IPS-20b (cell line): Measurements from ENCODE around the gene FETUB.
"Not testable (repeated sequence)": the region's sequence is repeated elsewhere in the genome, so short reads cannot be mapped to it uniquely, and the experiment has no call there.

Experiments
- H3K27ac ChIP-seq: one replicate; pipeline ENCODE4 v1.5.1; 2013; ENCODE audit warnings: low read length
- H3K27me3 ChIP-seq: 2 replicates; pipeline ENCODE4 v1.6.1; 2013; ENCODE audit warnings: mild to moderate bottlenecking, low read length, inconsistent platforms; ENCODE audit not compliant: insufficient read depth
- H3K36me3 ChIP-seq: 2 replicates; pipeline ENCODE4 v1.6.1; 2013; ENCODE audit warnings: low read depth, mild to moderate bottlenecking, inconsistent platforms, low read length, moderate library complexity; ENCODE audit not compliant: insufficient read depth
- H3K4me1 ChIP-seq: 2 replicates; pipeline ENCODE4 v1.6.1; 2013; ENCODE audit warnings: mild to moderate bottlenecking, control low read depth, inconsistent platforms, low read length, moderate library complexity; ENCODE audit not compliant: insufficient read depth
- H3K4me3 ChIP-seq: 2 replicates; pipeline ENCODE4 v1.5.1; 2013; ENCODE audit warnings: mild to moderate bottlenecking, low read length, inconsistent platforms
- H3K9ac ChIP-seq: 2 replicates; pipeline ENCODE4 v1.6.1; 2013; ENCODE audit warnings: low read depth, mild to moderate bottlenecking, inconsistent platforms, low read length, moderate library complexity
- H3K9me3 ChIP-seq: 2 replicates; pipeline ENCODE4 v1.6.1; 2013; ENCODE audit warnings: mild to moderate bottlenecking, low read depth, low read length, inconsistent platforms; ENCODE audit not compliant: insufficient read depth

FETUB gene

DNA sequence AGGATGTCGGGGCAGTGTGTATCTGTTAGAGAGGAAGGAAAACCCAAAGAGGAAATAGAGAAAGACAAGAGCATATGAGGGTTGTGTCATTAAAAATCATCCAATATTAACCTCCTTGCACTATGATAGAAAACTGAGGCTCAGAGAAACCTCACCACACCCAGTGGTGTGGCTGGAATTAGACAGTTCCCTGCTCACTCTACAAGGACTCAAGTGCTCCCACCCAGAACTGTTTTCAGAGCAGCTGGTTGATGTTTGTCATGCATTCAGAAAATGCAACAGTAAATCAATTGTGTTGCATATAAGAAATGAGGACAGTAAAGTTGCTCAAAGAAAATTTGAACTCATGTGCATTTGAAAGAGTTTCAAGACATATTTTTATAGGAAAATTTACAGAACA is 50.1 kb downstream of the FETUB start:
- not testable (repeated sequence) for H3K9ac ChIP-seq, H3K27me3 ChIP-seq, H3K9me3 ChIP-seq, H3K4me3 ChIP-seq, H3K27ac ChIP-seq, H3K36me3 ChIP-seq, H3K4me1 ChIP-seq

DNA sequence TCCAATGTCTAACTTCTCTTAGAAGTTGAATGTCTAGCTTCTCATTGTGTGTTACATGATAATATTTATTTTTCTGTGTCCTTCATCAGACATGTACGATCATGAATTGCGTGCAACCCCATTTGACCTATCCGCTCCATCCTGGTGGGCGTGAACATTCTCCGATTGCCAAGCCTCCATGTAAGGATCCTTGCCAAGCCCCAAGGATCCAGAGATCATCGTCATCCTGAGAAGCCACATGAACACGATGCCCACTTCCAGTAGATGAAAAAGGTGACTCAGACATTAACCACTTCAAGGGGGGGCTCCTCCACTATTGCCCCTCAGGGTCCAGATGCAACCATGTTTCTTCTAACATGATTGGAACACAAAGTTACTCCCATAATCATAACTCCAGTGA is 51.5 kb downstream of the FETUB start:
- Histone ChIP-seq H3K4me3 (no peak overlapping the region), H3K27ac (no peak overlapping the region), H3K36me3 (no peaks in the 10 kb centered on the region), H3K4me1 (peaks cover 4% of the 10 kb centered on the region; the same call in 1 of the 2 replicates), H3K9ac (no peak overlapping the region), H3K27me3 (no peaks in the 10 kb centered on the region), H3K9me3 (no peaks in the 10 kb centered on the region)

DNA sequence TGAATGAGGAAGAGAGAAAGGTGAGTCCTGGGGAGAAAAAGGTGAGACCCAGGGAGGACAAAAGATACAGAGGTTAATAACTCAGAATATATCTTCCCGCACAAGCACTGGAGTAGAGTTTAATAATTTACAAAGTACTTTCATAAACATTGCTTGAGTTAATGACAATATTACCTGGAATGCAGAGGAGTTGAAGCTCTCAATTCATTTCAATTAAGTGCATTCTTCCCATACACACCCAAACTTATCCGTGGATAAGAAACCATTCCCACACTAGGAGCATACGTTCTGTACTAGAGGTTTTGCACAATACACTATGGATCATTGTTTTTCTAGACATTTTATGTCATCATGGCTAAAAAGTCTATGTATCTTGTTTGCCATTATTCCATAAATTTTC is 53.6 kb downstream of the FETUB start:
- no peak overlapping the region for H3K9ac ChIP-seq

DNA sequence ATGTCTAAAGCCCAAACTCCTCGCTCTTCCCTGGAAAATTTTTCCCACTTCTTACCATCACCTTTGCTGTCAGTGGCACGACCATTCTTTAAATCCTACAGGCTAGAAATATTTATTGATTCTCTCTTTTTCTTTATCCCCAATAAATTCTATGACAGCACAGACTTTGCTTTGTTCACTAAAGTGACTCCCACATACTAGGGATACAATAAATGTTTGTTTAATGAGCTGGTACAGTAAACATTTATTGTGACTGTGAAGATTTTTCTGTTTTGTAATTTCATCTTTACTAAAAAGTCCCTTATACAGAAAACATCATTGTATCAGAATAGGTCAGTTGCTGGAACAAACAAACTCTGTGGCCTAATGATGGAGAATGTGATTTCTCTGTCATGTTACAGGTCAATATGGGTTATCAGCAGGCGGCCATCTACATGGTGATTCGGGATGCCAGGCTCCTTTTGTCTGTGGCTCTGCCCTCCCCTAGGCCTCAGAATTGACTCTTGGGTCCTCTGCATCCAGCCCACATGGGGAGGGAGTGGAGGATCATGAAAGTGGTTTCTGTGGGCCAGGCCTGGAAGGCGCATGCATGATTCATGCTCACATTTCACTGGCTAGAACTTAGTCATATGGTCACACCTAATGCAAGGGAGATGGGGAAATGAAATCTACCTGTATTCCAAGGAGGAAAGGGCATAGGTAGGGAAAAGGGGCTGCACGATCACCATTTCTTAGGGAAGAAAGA is 54.3 kb downstream of the FETUB start:
- Histone ChIP-seq H3K27ac (no peak overlapping the region), H3K27me3 (no peaks in the 10 kb centered on the region), H3K4me1 (peaks cover 4% of the 10 kb centered on the region; the same call in 1 of the 2 replicates), H3K36me3 (no peaks in the 10 kb centered on the region), H3K4me3 (no peak overlapping the region), H3K9me3 (no peaks in the 10 kb centered on the region), H3K9ac (no peak overlapping the region)

More for the DNA sequence above, 53.6 kb downstream of the FETUB start:
- no peaks in the 10 kb centered on the region for H3K36me3 ChIP-seq
- H3K4me1 ChIP-seq = peaks cover 4% of the 10 kb centered on the region; the same call in 1 of the 2 replicates
- no peak overlapping the region for H3K4me3 ChIP-seq
- no peaks in the 10 kb centered on the region for H3K27me3 ChIP-seq
- H3K27ac ChIP-seq = no peak overlapping the region
- H3K9me3 ChIP-seq = no peaks in the 10 kb centered on the region

- Histone ChIP-seq H3K4me1 (peaks cover 4% of the 10 kb centered on the region; the same call in 1 of the 2 replicates), H3K9me3 (no peaks in the 10 kb centered on the region), H3K4me3 (no peak overlapping the region), H3K27me3 (no peaks in the 10 kb centered on the region), H3K36me3 (no peaks in the 10 kb centered on the region), H3K27ac (no peak overlapping the region), H3K9ac (no peak overlapping the region)
Observed at GRCh38 chr3:186696522-186696921, 56.3 kb downstream of the FETUB start.

DNA sequence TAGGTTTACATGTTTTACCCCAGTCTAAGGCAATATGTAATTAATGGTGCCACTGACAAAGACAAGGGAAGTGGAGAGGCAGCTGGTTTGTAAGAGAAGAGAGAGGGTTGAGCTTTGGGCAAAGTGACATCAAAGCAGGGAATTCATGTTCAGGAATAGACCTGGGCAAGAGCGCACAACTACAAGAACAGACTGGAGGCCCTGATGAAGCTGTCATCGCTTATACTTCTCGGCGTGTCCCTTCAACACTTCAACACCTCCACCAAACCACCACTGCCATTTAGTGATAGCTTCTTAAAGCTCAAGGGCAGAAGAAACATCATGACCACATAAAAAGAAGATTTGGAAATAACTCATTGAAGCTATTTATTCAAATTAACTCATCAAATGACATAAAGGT is 57.3 kb downstream of the FETUB start:
- H3K36me3 ChIP-seq = no peaks in the 10 kb centered on the region
- H3K9me3 ChIP-seq = no peaks in the 10 kb centered on the region
- H3K4me1 ChIP-seq = peaks cover 4% of the 10 kb centered on the region; the same call in 1 of the 2 replicates
- no peak overlapping the region for H3K4me3 ChIP-seq
- H3K27me3 ChIP-seq = no peaks in the 10 kb centered on the region
- H3K9ac ChIP-seq = no peak overlapping the region
- H3K27ac ChIP-seq = no peak overlapping the region

DNA sequence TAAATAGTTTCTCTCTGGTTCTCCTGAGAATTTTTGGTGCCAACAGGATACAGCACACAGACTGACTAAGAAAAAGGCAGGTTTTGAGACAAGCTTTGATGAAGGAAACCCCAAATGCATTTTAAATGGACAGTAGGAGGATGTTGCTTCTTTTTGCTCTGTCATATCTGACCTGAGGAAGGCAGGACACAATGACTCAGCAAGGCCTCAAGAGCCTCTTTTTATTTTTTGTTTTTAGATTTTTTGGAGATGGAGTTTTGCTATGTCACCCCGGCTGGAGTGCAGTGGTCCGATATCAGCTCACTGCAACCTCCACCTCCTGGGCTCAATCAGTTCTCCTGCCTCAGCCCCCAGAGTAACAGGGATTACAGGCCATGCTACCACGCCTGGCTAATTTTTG is 60.1 kb downstream of the FETUB start:
- Histone ChIP-seq H3K27me3 (no peaks in the 10 kb centered on the region), H3K36me3 (no peaks in the 10 kb centered on the region), H3K9me3 (no peaks in the 10 kb centered on the region), H3K4me3 (no peak overlapping the region), H3K9ac (no peak overlapping the region), H3K4me1 (no peaks in the 10 kb centered on the region), H3K27ac (no peak overlapping the region)

DNA sequence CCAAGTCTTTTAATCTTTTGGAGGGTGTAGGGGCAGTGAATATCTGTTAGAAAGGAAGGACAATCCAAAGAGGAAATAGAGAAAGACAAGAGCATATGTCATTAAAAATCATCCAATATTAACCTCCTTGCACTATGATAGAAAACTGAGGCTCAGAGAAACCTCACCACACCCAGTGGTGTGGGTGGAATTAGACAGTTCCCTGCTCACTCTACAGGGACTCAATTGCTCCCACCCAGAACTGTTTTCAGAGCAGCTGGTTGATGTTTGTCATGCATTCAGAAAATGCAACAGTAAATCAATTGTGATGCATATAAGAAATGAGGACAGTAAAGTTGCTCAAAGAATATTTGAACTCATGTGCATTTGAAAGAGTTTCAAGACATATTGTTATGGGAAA is 62.3 kb downstream of the FETUB start:
- not testable (repeated sequence) for H3K9me3 ChIP-seq, H3K27me3 ChIP-seq, H3K9ac ChIP-seq, H3K4me1 ChIP-seq, H3K36me3 ChIP-seq, H3K4me3 ChIP-seq, H3K27ac ChIP-seq
